Tibial nerve (tissue), 4 donors: ENCODE results near the gene SUSD3.

Experiments used
- CTCF ChIP-seq, 5 experiments: fragments of 200-600 bp in 3 of 5; fragments of 450-650 bp in 2 of 5; sonication (generic) in 3 of 5; IDR thresholded peaks; one replicate each; pipeline ENCODE4 v1.5.1; 2016 to 2019; ENCODE audit warnings: antibody characterized with exemption in 5 of 5, mild to moderate bottlenecking in 3 of 5, moderate library complexity in 2 of 5
- EP300 ChIP-seq, 2 donors: sonication (generic); formaldehyde crosslinking; IDR thresholded peaks; one replicate each; pipeline ENCODE4 v1.6.1; 2017; ENCODE audit warnings: antibody characterized with exemption in 2 of 2, mild to moderate bottlenecking in 1 of 2
- POLR2A ChIP-seq, 2 donors: fragments of 450-650 bp; IDR thresholded peaks; one replicate each; pipeline ENCODE4 v1.6.1; 2017; ENCODE audit warnings: antibody characterized with exemption in 2 of 2, mild to moderate bottlenecking in 2 of 2, moderate library complexity in 2 of 2

- TF ChIP-seq CTCF (IDR thresholded peaks at IDR 0.05) (no peak), POLR2A (IDR thresholded peaks at IDR 0.05) (no peak), EP300 (IDR thresholded peaks at IDR 0.05) (no peak)
Measured at GRCh38 chr9:93118863-93119702, 60.6 kb downstream of the SUSD3 start.
